Neural cell (in vitro differentiated cells): ENCODE results near the gene ZBTB42. TPM values are rescaled to one million over a fixed set of nuclear protein-coding genes. Genes with fewer than 3 reads are reported as not detected.
A peak's percentile ranks its signal among the peaks of the same experiment; 100 is the strongest.

Experiments
- H2AFZ ChIP-seq: fragments of 200-600, 300-800 bp; sonication (generic), shearing (Covaris generic); 2 replicates; pipeline ENCODE4 v1.6.0; 2014; ENCODE audit warnings: low read depth, mild to moderate bottlenecking, antibody characterized with exemption, low read length, moderate library complexity
- H3F3A ChIP-seq: fragments of 200-600 bp; shearing (Covaris generic); 2 replicates; pipeline ENCODE4 v1.6.1; 2016; ENCODE audit warnings: mild to moderate bottlenecking, moderate library complexity, mixed read lengths, antibody characterized with exemption, low read length; ENCODE audit not compliant: insufficient read depth, poor library complexity, severe bottlenecking
- H3K27ac ChIP-seq: fragments of 200-600, 300-800 bp; sonication (generic), shearing (Covaris generic); 2 replicates; pipeline ENCODE4 v1.5.1; 2014; ENCODE audit warnings: mild to moderate bottlenecking, low read length, moderate library complexity
- H3K27me3 ChIP-seq: fragments of 300-800, 200-600 bp; sonication (generic), shearing (Covaris generic); 2 replicates; pipeline ENCODE4 v1.6.0; 2014; ENCODE audit warnings: mild to moderate bottlenecking, low read depth, low read length, moderate library complexity; ENCODE audit not compliant: insufficient read depth
- H3K36me3 ChIP-seq: fragments of 300-800, 200-600 bp; sonication (generic), shearing (Covaris generic); 2 replicates; pipeline ENCODE4 v1.5.1; 2014; ENCODE audit warnings: mild to moderate bottlenecking, antibody characterized with exemption, low read length, moderate library complexity; ENCODE audit not compliant: insufficient read depth
- H3K4me2 ChIP-seq: fragments of 300-800, 200-600 bp; sonication (generic), shearing (Covaris generic); 2 replicates; pipeline ENCODE4 v1.6.0; 2014; ENCODE audit warnings: mild to moderate bottlenecking, low read length
- H3K4me3 ChIP-seq: fragments of 300-800, 200-600 bp; sonication (generic), shearing (Covaris generic); 2 replicates; pipeline ENCODE4 v1.5.1; 2014; ENCODE audit warnings: mild to moderate bottlenecking, low read length, moderate library complexity
- H3K79me2 ChIP-seq: fragments of 200-600 bp; shearing (Covaris generic); replicated peaks from 2 replicates; pipeline ENCODE4 v1.6.0; 2014; ENCODE audit warnings: mild to moderate bottlenecking, low read length, moderate library complexity; ENCODE audit not compliant: insufficient read depth
- H3K9ac ChIP-seq: fragments of 300-800, 200-600 bp; sonication (generic), shearing (Covaris generic); 2 replicates; pipeline ENCODE4 v1.6.1; 2016; ENCODE audit warnings: mild to moderate bottlenecking, low read length, mixed read lengths
- H3K9me2 ChIP-seq: fragments of 200-600 bp; shearing (Covaris generic); 2 replicates; pipeline ENCODE4 v1.6.1; 2016; ENCODE audit warnings: mild to moderate bottlenecking, low read length, mixed read lengths; ENCODE audit not compliant: insufficient read depth
- H3K9me3 ChIP-seq: fragments of 200-600, 300-800 bp; sonication (generic), shearing (Covaris generic); 2 replicates; pipeline ENCODE4 v1.6.1; 2016; ENCODE audit warnings: mild to moderate bottlenecking, mixed run types, low read length, moderate library complexity, mixed read lengths
- H4K20me1 ChIP-seq: fragments of 200-600 bp; shearing (Covaris generic); 2 replicates; pipeline ENCODE4 v1.6.1; 2016; ENCODE audit warnings: mild to moderate bottlenecking, mixed run types; ENCODE audit not compliant: insufficient read depth
- CTCF ChIP-seq: fragments of 450-650 bp; IDR thresholded peaks from 2 replicates; pipeline ENCODE4 v1.5.1; 2014; ENCODE audit warnings: antibody characterized with exemption, mild to moderate bottlenecking, moderate library complexity; ENCODE audit not compliant: poor library complexity, severe bottlenecking
- EP300 ChIP-seq: fragments of 450-650 bp; conservative IDR thresholded peaks from 2 replicates; pipeline ENCODE4 v1.6.1; 2014; ENCODE audit warnings: antibody characterized with exemption, mild to moderate bottlenecking, moderate library complexity; ENCODE audit not compliant: poor library complexity, severe bottlenecking
- EZH2 ChIP-seq: fragments of 200-600, 300-800 bp; shearing (Covaris generic), sonication (generic); IDR thresholded peaks from 2 replicates; pipeline ENCODE4 v1.6.1; 2014; ENCODE audit warnings: antibody characterized with exemption, low read length, borderline replicate concordance, mild to moderate bottlenecking; ENCODE audit not compliant: insufficient read depth, poor library complexity, severe bottlenecking
- MXI1 ChIP-seq: fragments of 450-650 bp; conservative IDR thresholded peaks from 2 replicates; pipeline ENCODE4 v1.6.1; 2014; ENCODE audit warnings: antibody characterized with exemption, mild to moderate bottlenecking; ENCODE audit not compliant: poor library complexity, severe bottlenecking
- POLR2AphosphoS5 ChIP-seq: IDR thresholded peaks from 2 replicates; pipeline ENCODE4 v1.6.1; 2012
- RAD21 ChIP-seq: fragments of 450-650 bp; conservative IDR thresholded peaks from 2 replicates; pipeline ENCODE4 v1.6.1; 2014; ENCODE audit warnings: antibody characterized with exemption, mild to moderate bottlenecking, moderate library complexity
- REST ChIP-seq: IDR thresholded peaks from 2 replicates; pipeline ENCODE4 v1.6.1; 2012; ENCODE audit warnings: borderline replicate concordance
- SMC3 ChIP-seq: fragments of 450-650 bp; conservative IDR thresholded peaks from 2 replicates; pipeline ENCODE4 v1.6.1; 2014; ENCODE audit warnings: antibody characterized with exemption, mild to moderate bottlenecking, moderate library complexity; ENCODE audit not compliant: poor library complexity
- TAF1 ChIP-seq: IDR thresholded peaks from 2 replicates; pipeline ENCODE4 v1.6.1; 2012; ENCODE audit warnings: low read depth
- polyA plus RNA-seq: library from polyadenylated mRNA; depleted of rRNA; stranded (reverse); fragments of >200 nt; gene quantifications from 2 replicates; pipeline ENCODE4 v1.2.3, GENCODE V29; 2014

The ZBTB42 gene
- polyA plus RNA-seq, 1 donor from 2014 or later = not detected

DNA sequence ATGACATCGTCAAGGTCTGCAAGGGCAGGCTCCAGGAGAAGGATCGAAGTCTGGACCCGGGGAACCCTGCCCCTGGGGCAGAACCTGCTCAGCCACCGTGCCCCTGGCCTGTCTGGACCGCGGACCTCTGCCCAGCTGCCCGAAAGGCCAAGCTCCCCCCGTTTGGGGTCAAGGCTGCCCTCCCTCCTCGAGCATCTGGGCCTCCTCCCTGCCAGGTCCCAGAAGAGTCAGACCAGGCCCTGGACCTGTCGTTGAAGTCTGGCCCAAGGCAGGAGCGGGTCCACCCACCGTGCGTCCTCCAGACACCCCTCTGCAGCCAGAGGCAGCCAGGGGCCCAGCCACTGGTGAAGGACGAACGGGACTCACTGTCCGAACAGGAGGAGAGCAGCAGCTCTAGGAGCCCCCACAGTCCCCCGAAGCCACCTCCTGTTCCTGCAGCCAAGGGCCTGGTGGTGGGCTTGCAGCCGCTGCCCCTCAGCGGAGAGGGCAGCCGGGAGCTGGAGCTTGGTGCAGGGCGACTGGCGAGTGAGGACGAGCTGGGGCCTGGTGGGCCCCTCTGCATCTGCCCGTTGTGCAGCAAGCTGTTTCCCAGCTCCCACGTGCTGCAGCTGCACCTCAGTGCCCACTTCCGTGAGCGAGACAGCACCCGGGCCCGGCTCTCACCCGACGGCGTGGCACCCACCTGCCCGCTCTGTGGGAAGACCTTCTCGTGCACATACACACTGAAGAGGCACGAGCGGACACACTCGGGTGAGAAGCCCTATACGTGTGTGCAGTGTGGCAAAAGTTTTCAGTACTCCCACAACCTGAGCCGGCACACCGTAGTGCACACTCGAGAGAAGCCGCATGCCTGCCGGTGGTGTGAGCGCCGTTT lies 856 bp downstream of the ZBTB42 start:
- no peaks in the 10 kb centered on the region for H4K20me1 ChIP-seq
- H3F3A ChIP-seq = no peaks in the 10 kb centered on the region
- H3K4me2 ChIP-seq = no peak overlapping the region
- H3K27ac ChIP-seq = no peak overlapping the region
- no peaks in the 10 kb centered on the region for H3K9me3 ChIP-seq
- H3K9me2 ChIP-seq = no peaks in the 10 kb centered on the region
- peak overlapping the region; percentile 70 for H3K4me3 ChIP-seq
- H3K27me3 ChIP-seq = peaks cover 54% of the 10 kb centered on the region
- no peaks in the 10 kb centered on the region for H3K79me2 ChIP-seq
- TF ChIP-seq EZH2 = no peak
- H3K36me3 ChIP-seq = no peaks in the 10 kb centered on the region
- no peak overlapping the region for H2AFZ ChIP-seq
- H3K9ac ChIP-seq = no peak overlapping the region

- Histone ChIP-seq H3K4me2 (no peak overlapping the region), H3K9ac (no peak overlapping the region), H3K36me3 (no peaks in the 10 kb centered on the region), H3F3A (no peaks in the 10 kb centered on the region), H3K79me2 (no peaks in the 10 kb centered on the region), H3K27me3 (peaks cover 48% of the 10 kb centered on the region), H3K4me3 (no peak overlapping the region), H4K20me1 (no peaks in the 10 kb centered on the region), H2AFZ (no peak overlapping the region), H3K9me3 (no peaks in the 10 kb centered on the region), H3K9me2 (no peaks in the 10 kb centered on the region), H3K27ac (no peak overlapping the region)
- no peak for TF ChIP-seq EP300
- no peak for TF ChIP-seq RAD21
- TF ChIP-seq POLR2AphosphoS5 = no peak
- TF ChIP-seq EZH2 = no peak
- no peak for TF ChIP-seq SMC3
- no peak for TF ChIP-seq REST
- TF ChIP-seq CTCF = no peak
- no peak for TF ChIP-seq MXI1
- TF ChIP-seq TAF1 = no peak
Observed at GRCh38 chr14:104802394-104803184, 1.7 kb downstream of the ZBTB42 start.
